Mucosa of gallbladder (tissue), 1 donor: ENCODE results near the gene SPAG7. TPM values are rescaled to one million over a fixed set of nuclear protein-coding genes. Genes with fewer than 3 reads are reported as not detected.

Experiments used
- DNase-seq: peaks from one replicate; pipeline ENCODE4 v3.0.0-alpha.2; 2020; ENCODE audit warnings: low spot score
- total RNA-seq: library from RNA; stranded (reverse); gene quantifications from one replicate; pipeline ENCODE4 v1.2.1, GENCODE V29; 2021
- donor health status: DM: no; HTN: no; CAD: no.

SPAG7 gene
- total RNA-seq, 1 donor from 2014 or later = 54.2 TPM

DNA sequence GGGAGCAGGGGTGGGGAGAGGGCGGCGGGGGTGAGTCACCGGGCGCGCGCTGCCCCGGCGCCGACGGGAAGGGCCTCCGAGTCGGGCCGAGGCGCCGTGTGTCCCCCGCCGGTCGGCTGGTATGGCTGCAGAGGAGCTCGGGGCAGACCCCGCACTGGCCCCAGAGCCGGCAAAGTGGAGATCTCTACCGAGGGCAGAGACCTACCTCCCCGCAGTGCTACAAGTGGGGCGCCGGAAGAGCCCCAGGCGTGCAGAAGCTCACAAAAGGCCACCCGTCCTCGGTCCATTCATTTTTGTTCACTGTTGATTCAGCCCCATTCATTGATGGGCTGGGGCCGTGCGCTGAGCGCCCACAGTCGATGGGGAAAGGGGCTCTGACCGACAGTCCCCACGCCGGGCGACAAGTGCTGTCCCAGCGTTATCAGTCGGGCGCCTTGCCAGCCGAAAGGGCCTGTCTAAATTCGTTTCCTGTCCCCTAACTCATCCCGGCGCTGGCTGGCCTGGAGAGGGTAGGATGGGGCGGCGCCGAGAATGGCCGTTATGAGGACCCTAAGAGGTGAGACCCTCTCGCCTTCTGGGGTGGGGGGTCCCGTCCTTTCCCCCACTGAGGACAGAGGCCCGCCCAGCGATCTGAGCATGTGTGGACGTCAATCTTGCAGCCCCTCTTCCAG lies 17.4 kb downstream of the SPAG7 start:
- peak; percentile 37 for DNase-seq

- DNase-seq = peak; percentile 53
Observed at GRCh38 chr17:4949321-4950074, 18.1 kb downstream of the SPAG7 start.

- peak; percentile 81 for DNase-seq
Observed at GRCh38 chr17:4948931-4949320, 18.7 kb downstream of the SPAG7 start.

DNA sequence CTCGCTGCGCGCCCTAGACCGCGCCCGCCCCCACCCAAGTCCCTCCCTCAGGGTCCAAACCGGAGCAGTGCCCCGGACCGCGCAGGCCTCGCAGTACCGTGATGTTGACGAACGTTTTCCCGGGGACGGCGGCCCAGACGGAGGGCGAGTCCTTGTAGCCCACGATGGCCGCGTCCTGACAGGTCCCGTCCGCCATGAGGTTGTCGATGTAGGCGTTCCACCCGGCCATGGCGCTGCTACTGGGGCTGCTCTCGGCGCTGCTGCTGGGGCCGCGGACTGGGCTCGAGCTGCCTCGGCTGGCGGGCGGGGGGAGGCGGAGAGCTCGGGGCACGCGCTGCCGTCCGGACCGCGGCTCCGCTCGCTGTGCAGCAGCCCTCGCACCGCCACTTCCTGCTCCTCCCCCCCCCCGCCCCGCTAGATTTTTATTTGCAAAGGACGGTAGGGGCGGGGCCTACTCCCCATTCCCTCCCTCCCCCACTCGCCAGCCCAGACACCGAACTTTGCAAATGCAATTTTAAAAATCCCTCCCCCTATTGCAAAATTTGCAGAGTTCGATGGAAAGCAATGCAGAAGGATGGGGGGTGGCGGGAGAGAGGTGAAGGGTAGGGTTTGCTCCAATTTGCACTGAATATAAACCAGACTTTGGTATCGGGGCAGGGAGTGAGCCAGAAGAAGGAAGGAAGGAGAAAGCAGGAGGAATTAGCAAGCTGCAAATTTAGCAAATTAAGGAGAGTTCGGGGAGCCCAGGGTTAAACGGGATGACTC lies 19.3 kb downstream of the SPAG7 start, which contains the start of gene PFN1:
TSS of gene PFN1 (minus strand) at position 365 of the 765 bp plus-strand sequence. CDS start at position 229, 136 bp downstream.
- peak; percentile 94 for DNase-seq

DNA sequence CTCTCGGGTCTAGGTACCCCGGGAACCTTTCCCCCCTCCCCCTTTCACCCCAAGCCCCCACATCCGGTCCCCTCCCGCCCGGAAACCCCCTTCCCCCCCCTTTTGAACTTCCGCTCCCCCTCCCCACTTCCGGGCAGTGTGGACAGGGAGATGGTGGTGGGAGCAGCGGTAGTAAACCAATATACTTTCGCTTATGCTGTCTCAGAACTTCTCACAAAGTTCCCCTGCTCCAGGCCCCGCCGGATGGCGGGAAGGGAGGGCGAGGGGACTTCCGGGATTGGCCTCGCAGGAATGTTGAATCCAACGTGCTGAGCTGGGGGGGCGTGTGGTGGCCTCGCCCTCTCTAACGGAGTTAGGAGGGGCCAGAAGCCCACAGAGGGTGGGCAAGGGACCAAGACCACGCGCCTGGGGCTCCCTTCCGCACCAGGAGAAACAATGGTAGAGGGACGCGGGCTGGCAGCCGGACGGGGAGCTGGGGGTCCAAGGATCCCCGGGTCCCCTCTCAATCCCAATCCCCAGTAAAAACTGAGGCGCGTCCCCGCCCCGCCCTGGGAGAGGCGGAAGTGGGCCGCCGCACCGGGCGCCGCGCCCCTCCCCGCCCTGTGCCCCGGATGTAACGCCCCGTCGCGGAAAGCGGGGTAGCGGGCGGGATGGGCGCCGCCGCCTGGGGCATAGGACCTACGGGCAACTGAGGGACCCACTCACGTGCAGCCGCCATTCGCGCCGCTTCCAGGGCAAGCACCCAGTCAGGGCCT lies 20.0 kb downstream of the SPAG7 start:
- peak; percentile 36 for DNase-seq

DNA sequence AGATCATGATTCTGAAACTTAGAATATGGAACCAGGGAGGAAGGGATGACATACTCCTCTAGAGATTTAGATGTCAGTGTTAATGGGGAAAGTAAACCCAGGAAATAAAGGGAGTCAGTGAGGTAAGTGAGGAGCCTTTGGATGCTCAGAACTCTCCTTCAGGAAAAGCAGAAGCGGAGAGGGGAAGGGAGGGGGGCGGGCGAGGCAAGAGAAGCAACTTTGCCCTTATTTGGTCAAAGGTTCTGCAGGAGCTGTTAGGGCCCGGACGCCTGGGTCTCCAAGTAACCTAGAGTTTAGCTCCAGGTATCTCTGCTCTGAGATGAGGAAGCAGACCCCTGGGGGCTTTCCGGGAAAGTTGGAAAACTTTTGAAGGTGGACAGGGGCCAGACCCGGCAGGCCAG lies 20.6 kb downstream of the SPAG7 start:
- DNase-seq = no peak

DNA sequence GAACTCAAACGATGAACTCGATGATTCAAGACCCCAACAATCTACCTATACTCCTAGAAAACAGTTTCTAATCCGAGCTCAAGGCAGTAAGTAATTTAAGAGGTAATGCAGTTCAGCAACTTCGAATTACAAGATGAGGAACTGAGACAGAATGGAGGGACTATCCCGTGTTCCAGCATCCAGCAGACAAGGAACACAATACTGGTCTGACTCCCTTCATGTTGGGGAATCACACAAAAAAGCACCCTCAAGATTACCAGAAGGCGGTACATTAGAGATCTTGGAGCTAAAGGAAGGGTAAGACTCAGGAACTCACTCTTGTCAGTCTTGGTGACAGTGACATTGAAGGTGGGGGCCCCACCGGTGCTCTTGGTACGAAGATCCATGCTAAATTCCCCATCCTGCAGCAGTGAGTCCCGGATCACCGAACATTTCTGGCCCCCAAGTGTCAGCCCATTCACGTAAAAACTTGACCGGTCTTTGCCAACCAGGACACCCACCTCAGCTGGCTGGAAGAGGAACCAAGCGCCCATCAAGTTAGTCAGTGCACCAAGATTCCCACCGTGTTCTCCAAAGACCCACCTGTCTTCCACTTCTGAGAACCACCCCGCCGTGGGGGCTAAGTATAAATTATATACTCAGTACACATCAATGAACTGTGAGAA lies 21.2 kb downstream of the SPAG7 start:
- DNase-seq = no peak

DNA sequence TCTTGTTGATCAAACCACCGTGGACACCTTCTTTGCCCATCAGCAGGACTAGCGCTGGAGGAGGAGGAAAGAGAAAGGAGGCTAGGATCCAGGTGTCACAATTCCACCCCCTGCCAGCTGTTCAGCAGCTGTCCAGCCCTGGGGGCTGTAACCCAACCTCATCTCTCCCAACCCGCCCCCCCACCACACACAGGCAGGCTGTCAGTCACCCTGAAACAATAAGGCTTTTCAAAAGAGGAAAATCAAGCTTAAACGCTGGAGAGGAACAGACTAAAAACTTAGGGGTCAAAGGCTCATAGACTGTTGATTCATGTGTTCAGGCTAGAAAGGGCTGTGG lies 21.7 kb downstream of the SPAG7 start:
- no peak for DNase-seq

DNA sequence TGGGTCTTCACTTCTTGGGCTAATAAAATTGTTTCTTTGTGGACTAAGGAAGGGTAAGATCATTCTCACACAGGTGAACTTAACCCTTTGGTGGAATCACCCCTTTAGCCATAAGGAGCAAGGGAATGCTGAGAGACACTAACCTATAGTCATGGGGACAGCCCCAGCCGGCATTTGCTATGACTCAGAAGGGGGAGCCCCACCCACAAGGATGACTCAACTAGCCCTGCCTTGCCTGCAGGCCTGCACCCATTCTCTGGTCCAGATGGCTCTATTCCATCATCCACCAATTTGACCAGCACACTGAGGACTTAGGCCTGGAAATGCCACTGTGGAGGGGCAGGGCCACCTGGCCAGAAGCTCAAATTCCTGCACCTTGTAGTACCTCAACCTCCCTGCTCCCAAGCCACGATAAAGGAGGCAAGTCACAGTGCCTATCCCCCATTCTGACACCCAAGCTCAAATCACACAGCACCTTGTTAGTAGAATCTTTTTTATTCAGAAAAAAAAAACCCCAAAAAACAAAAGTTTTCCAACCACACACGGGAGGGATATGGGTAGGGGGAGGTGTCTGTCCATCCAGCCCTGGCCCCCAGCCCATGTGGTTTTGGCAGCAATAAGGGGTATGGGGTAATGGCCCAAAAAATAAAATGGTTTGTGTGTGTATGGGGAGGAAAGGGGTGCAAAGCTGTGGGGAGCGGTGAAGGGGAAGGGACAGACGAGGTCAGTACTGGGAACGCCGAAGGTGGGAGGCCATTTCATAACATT lies 22.3 kb downstream of the SPAG7 start:
- peak; percentile 74 for DNase-seq

- no peak for DNase-seq
Observed at GRCh38 chr17:4944554-4945175, 23.0 kb downstream of the SPAG7 start.

- DNase-seq = no peak
Observed at GRCh38 chr17:4944163-4944553, 23.5 kb downstream of the SPAG7 start.

DNA sequence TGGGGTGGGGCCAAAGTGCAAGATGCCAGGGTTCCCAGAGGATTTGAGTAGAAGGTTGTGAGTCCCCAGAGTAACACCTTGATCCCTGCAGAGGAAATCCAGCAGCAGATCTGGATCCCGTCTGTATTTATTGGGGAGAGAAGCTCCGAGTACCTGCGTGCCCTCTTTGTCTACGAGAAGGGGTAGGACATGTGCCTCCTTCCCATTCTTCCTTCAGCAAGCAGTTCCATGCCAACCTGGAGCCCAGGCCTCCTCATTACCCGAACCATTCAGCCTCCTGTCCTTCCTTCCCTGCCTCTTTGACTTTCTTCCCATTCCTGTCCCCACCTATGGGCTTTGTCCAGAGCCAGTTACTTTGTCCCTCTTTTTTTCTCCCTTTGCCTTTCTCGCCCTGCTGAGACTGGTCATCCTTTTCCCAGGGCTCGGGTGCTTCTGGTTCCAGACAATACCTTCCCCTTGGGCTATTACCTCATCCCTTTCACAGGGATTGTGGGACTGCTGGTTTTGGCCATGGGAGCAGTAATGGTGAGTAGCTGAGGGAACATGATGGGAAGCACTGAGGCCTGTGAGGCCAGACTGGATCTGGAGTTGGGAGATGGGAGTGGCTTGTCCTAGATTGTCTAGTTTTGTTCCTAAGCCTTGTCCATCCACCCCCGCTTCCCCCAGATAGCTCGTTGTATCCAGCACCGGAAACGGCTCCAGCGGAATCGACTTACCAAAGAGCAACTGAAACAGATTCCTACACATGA lies 24.7 kb downstream of the SPAG7 start:
- DNase-seq = no peak

- DNase-seq = no peak
Observed at GRCh38 chr17:4941319-4941610, 26.4 kb downstream of the SPAG7 start.

GRCh38 chr17:4940555-4941318 lies 26.9 kb downstream of the SPAG7 start:
- peak; percentile 82 for DNase-seq

GRCh38 chr17:4939796-4940554 lies 27.6 kb downstream of the SPAG7 start, which contains the start of the genes RNF167 and SLC25A11:
Gene RNF167 (plus strand): TSS chr17:4940268. CDS start chr17:4940910, 642 bp downstream.
Gene SLC25A11 (minus strand): TSS chr17:4940046. CDS start chr17:4939910, 136 bp downstream.
- DNase-seq = peak; percentile 97

GRCh38 chr17:4939546-4939795 lies 28.1 kb downstream of the SPAG7 start:
- no peak for DNase-seq

GRCh38 chr17:4938688-4939545 lies 28.7 kb downstream of the SPAG7 start:
- DNase-seq = no peak
